Activated T-helper 1 cell treated with Interleukin-2 at 50 U/mL for 16 hours (primary cell): Measurements from ENCODE around the gene TPD52L1.
A peak's percentile ranks its signal among the peaks of the same experiment; 100 is the strongest.
"Not testable (repeated sequence)": the region's sequence is repeated elsewhere in the genome, so short reads cannot be mapped to it uniquely, and the experiment has no call there.

Source experiments
- DNase-seq: peaks from one replicate; pipeline ENCODE4 v3.0.0-alpha.2; 2020; ENCODE audit warnings: low read depth

The TPD52L1 gene

DNA sequence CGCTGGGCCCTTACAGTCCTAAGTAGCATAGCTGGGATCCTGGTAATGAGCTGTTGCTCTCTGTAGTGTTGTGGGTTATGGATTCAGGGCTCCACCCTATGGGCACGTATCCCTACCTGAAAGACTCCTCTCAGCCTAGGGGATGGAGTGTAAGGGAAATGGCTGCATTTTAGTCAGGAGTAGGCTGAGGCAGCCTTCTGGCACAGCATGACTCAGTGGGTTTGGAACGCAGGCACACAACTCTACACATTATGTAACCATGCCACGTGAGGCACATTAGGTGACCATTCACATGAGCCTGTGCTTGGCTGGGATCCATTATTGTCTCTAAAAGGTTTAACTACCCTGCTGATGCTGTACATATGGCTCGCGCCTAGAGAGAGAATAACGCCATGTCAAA lies 120.4 kb downstream of the TPD52L1 start:
- no peak for DNase-seq

DNA sequence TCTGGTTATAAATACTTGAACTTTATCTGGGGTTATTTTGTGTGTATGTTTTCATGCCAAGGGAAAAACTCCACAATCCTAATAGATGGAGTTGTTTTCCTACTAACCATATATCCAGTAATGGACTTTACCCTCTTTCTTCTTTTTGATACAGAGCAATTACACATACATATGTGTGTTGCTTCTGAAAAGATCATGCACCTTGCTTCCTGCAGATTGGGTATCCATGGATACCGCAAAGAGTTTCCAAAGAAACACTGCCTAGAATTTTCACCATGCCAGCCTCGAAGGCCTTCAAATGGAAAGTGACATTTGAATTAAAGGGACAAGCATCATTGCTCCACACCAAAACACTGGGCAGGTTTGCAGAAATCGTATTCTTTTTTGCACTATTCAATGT lies 121.4 kb downstream of the TPD52L1 start:
- DNase-seq = no peak

GRCh38 chr6:125275779-125276178 lies 122.2 kb downstream of the TPD52L1 start:
- no peak for DNase-seq

DNA sequence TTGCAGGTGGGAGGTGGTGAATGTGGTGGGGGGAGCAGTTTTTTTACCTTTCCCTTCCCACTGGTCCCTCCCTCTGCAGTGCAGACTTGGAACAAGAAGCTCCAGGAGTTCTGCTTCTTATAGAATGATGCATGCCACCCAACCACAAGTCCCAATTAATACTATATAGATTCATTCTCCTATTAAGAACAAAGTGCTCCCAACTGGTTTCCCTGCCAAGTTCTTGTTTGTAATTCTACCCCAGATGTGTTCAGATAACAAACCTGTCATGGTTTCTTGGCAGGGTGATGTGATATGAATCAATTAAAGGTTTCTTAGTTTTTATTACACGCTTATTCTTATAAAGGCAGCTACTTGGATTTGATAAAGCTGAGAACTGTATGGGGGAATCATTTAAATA lies 124.3 kb downstream of the TPD52L1 start:
- no peak for DNase-seq

- DNase-seq = no peak
Measured at GRCh38 chr6:125279961-125280360, 126.4 kb downstream of the TPD52L1 start.

GRCh38 chr6:125280370-125281035 lies 126.9 kb downstream of the TPD52L1 start:
- not testable (repeated sequence) for DNase-seq

DNA sequence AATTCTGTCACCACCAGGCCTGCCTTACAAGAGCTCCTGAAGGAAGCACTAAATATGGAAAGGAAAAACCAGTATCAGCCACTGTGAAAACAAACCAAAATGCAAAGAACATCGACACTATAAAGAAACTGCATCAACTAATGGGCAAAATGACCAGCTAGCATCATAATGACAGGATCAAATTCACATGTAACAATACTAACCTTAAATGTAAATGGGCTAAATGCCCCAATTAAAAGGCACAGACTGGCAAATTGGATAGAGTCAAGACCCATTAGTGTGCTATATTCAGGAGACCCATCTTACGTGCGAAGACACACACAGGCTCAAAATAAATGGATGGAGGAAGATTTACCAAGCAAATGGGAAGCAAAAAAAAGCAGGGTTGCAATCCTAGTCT lies 128.9 kb downstream of the TPD52L1 start:
- DNase-seq = not testable (repeated sequence)

DNA sequence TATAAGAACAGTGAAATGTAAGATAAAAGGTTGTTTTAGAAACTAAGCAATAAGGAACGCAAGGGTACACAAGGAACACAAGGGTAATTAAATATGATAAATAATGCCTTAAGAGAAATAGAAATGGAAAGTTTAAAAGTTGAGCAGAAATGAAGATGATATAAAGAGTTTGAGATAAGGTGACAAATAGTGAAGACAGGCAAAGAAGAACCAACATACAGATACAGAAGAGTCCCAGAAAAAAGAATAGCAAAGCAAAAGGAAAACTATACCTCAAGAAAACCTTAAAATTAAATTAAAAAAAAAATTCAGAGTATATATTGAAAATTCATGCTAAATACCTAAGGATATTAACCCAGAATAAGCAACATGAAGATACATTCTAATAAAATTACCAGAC lies 131.8 kb downstream of the TPD52L1 start:
- no peak for DNase-seq

DNA sequence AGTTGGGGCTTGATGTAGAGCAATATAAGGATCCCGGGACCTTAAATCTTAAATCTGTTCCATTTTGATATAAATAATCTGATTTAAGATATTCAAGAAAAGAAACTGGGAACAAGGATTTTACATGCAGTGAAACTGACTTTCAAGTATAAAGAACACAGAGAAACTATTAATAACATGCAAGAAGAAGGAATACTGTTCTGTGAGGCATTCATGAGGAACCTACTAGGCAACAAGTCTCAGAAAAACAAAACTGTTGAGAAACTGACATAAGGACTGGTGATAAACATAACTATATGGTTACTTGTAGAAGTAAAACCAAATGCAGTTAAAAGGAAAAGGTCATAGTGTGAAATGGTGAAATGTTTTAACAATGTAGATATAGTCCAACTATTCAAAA lies 132.4 kb downstream of the TPD52L1 start:
- no peak for DNase-seq

DNA sequence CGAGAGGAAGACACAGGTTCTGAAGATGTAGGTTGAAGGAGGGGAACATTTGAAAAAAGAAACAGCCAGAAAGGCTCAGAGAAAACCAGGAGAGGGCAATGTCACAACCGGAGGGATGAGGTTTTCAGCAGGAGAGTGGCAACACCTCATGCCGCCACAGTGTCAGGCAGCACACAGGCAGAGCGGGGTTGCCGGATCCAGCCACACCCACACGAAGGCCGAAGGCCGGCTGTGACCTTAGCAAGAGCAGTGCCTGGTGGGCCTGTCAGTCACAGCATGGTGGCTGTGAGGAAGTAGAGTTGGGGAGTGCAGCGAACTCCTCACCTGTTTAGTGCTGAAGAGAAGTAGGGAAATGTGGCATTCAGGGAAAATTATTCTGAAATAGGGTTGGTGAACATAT lies 134.1 kb downstream of the TPD52L1 start:
- no peak for DNase-seq

GRCh38 chr6:125293587-125293986 lies 140.0 kb downstream of the TPD52L1 start:
- no peak for DNase-seq

- DNase-seq = no peak
Measured at GRCh38 chr6:125294036-125294435, 140.5 kb downstream of the TPD52L1 start.

GRCh38 chr6:125294925-125295324 lies 141.4 kb downstream of the TPD52L1 start:
- DNase-seq = no peak

DNA sequence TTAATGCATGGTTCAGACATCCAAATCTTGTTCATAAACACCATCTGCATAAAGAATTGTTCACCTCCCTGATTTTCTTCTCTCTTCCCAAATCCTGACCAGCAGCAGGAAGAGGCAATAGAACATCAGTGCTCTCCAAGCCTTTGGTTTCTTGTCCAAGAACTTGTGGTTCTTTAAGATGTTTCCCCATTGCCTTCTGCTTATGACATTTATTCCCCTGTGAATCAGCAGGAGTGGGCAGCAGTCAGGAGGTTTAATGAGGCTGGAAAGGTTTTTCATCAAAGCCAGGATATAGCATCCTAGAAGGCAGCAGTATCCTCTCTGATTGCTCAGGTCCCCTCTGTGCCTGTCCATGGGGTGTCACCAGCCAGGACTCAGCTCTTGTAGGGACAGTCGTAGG lies 142.9 kb downstream of the TPD52L1 start:
- DNase-seq = no peak

DNA sequence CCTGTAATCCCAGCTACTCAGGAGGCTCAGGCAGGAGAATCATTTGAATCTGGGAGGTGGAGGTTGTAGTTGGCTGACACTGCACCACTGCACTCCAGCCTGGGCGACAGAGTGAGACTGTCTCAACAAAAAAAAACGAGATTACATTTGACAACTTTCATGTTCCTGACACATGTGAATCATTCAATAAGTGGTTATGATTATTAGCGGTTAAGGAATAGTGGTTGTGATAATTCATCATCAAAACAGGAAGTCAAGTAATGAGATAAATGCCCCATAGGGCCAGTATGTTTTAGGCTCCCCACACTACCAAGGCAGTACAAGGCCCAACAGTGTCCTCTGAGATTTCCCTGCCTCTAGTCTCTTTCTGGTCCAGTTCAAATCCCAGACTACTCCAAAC lies 145.7 kb downstream of the TPD52L1 start:
- DNase-seq = no peak

DNA sequence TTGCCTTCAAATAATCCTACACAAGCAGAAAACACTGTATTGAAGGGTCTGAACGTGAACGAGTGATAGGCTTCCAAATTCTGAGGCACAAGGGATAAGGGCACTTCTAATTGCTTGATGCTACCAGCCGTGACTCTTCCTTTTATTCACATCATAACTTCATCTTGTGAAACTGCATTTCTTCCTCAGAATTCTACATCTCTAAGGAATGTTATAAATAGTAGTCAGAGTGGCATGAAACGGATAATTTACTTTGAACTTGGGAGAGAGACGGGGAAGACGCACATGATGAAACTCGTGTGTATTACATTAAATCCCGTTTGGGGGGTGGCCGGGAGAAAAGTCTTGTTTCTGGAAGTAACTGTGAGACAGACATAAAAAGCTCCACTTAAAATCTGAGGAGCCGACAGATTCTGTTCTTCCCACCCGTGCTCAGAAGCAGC lies 147.4 kb downstream of the TPD52L1 start:
- no peak for DNase-seq

DNA sequence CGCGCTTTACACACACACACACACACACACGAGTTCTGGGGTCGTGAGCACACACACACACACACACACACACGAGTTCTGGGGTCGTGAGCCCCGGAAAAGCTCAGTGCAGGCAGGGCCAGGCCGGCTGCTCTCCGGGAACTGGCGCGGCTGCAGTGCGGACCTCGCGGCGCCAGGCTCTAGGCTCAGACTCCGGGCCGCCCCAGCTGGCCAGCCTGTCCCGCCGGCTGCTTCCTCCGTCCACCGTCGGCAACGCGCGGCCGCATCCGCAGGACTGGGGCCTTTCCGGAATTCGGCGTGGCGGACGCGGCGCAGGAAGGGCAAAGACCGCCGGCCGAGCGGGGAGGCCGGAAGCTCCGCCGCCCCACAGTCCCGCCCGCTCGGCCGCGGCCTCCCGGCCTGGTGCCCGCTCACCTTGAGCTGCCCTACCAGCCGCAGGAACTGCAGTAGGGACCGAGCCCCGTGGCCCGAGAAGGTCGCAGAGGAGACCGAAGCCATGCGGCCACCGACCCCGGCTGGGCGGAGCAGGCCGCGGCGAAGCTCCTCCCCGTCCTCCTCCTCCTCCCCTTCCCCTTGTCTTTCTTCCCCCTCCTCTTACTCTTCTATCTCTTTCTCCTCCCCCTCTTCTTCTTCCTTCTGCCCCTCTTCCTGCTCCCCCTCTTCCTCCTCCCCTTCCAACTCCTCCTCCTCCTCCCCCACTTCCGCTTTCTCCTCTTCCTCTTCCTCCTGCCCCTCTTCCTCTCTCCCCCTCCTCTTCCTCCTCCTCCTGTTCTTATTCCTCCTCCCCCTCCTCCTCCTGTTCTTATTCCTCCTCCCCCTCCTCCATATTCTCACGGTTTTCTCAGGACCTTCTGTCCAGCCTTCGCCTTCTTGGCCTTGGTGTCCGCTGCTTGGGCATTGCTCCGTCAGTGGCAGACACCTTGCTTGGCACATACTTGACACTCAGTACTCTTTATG lies 148.1 kb downstream of the TPD52L1 start, which contains the start of gene HDDC2:
Gene HDDC2 (minus strand): TSS at position 533 of the 957 bp plus-strand sequence. CDS start 35 bp downstream, at position 498.
- peak; percentile 16 for DNase-seq

GRCh38 chr6:125302840-125303511 lies 149.4 kb downstream of the TPD52L1 start:
- no peak for DNase-seq

GRCh38 chr6:125303512-125303854 lies 149.9 kb downstream of the TPD52L1 start:
- DNase-seq = no peak

DNA sequence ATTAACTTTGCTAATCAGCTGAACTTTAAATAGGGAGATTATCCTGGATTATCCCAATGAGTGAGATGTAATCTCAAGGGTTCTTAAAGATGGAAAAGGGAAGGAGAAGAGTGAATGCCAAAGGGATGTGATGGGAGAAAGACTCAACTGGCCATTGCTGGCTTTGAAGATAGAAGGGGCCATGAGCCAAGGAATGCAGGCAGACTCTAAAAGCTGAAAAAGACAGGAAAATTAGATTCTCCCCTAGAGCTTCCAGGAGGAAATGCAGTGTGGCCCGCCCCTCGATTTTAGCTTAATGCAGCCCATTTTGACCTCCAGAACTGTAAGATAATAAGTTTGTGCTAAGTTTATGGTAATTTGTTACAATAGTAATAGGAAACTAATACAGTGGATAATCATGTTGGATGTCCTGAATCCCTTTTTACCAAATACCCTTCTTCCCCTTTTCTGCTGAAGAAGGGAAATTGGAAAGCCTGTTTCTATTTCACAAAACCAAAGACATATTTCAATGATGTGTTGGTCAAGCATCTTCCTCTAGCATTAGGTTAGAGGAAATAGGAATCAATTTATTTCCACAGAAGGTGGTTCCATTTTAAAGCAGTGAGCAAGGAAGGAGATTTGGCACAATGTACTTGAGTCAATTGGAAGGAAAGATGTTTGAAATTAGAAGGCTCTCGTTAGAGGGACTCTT lies 151.5 kb downstream of the TPD52L1 start:
- no peak for DNase-seq

DNA sequence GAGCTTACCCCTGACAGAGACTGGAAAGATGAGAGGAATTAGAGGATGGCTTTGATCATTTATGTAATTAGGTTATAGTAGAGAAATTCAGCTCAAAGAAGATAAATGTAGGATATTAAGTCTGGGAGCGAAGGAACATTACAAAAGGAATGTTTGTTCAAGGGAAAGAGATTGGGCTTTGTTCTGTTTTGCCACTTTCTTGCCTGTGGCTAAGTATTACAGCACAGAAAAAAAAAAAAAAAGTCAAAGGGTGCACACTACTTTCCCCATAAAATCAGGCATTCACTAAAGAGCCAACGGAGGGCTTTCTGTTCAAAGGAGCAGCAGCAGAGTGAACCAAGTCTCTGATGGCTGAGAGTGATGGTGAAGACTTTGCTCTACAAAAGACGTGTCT lies 153.2 kb downstream of the TPD52L1 start:
- DNase-seq = no peak
